ENCODE results near the gene AUP1. TPM values are rescaled to one million over a fixed set of nuclear protein-coding genes. Genes with fewer than 3 reads are reported as not detected.

AUP1 gene
- polyA plus RNA-seq, 12 donors = 53.8 to 89.9 (median 64.6) TPM; not detected in 1

DNA sequence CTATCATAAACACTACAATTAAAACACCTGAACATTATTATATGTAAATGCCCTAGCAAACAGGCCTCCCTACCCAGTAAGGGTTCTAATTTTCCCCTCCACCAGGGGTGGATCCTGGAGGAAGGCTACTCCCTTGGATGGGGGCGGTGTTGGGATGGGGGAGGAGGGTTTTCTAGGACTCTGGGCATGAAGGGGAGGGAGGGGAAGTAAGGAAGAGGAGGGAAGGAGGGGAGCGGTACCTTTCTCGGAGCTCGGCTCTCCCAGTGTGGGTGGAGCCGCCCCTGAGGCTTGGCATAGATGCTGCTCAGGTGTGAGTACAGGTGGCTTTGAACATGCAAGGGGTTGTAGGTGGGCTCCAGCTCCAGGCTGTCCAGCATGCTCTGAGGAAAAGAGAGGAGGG is 30.4 kb upstream of the AUP1 start:
- DNase-seq = no peak

DNA sequence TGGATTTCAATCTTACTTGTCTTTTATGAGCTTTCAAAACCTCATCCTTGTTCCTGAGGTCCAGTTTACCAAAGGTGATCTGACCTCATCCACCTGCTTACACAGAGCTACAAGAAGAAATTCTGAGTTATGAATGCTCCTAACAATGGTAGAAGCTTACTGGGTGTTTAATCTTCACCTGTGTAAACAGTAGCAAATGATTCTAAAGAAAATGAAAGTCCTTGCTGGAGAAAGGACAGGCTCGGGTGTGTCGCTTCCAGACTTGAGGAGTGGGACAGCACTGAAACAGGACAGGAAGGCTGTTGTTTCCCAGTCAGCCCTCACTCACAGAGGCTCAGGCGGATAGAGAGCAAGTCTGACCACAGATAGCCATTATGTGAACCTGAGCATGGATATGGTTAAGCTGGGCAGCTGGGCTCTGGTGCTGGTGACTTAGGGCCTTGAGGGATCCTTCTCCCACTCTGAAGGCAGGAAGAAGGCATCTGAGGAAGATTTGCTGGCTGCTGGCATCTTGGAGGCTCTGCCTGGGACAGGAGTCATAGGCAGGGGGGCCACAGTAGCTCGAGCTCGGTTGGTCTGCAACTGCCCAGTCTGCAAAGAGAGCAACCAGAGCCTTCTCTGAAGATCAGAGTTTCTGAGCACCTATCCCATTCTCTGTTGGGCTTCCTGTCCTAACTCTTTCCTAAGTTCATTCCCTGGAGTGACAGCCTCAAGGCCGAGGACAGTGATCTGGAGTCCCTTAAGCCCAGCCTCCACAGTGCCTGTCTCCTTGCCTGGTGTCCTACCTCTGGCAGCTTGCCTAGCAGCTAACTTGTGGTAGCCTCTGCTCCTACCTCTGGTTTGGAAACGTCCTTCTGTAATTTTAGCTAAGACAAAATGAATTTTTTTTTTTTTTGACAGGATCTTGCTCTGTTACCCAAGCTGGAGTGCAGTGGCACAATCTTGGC is 29.1 kb upstream of the AUP1 start:
- DNase-seq = no peak

DNA sequence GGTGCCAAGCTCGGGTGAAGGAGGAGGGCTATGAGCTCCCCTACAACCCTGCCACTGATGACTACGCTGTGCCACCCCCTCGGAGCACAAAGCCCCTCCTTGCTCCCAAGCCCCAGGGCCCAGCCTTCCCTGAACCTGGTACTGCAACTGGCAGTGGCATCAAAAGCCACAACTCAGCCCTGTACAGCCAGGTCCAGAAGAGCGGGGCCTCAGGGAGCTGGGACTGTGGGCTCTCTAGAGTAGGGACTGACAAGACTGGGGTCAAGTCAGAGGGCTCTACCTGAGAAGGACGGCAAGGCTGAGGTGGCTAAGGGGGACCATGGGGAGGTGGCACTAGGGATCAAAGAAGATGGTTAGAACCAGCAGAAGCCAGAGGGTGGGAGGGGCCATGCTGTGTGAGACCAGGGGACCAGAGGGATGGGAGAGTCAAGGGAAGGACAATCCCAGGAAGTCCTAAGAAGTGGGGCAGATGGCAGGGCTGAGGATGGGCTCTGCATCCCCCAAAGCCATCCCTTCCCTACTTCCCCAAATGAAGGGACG is 27.4 kb upstream of the AUP1 start:
- DNase-seq = no peak

DNA sequence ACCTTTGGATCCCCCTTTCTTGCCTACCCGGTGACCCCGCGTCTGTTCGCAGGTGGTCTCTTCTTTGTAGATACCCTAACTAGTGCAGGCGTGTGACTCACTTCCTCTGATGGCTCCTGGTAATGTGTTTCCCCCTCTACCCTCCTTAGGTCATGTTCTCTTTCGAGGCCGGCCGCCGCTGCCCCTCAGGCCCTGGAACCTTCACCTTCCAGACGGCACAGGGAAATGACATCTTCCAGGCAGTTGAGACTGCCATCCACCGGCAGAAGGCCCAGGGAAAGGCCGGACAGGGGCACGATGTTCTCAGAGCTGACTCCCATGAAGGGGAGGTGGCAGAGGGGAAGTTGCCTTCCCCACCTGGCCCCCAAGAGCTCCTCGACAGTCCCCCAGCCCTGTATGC is 26.7 kb upstream of the AUP1 start:
- no peak for DNase-seq

DNA sequence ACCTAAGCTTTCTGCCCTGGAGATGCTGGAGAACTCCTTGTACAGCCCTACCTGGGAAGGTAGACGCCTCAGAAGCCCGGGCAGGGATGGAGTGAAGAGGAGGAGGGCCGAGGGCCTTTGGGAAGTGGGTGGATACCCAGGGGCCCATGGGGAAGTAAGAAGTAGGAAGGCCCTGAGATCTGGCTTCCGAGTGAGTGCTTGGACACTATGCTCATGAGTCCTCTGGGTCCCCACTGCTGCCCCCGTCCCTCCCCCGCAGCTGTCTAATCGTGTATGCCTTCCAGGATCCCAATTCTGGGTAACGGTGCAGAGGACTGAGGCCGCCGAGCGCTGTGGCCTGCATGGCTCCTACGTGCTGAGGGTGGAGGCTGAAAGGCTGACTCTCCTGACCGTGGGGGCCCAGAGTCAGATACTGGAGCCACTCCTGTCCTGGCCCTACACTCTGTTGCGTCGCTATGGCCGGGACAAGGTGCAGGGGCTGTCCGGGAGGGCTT is 26.2 kb upstream of the AUP1 start:
- no peak for DNase-seq

DNA sequence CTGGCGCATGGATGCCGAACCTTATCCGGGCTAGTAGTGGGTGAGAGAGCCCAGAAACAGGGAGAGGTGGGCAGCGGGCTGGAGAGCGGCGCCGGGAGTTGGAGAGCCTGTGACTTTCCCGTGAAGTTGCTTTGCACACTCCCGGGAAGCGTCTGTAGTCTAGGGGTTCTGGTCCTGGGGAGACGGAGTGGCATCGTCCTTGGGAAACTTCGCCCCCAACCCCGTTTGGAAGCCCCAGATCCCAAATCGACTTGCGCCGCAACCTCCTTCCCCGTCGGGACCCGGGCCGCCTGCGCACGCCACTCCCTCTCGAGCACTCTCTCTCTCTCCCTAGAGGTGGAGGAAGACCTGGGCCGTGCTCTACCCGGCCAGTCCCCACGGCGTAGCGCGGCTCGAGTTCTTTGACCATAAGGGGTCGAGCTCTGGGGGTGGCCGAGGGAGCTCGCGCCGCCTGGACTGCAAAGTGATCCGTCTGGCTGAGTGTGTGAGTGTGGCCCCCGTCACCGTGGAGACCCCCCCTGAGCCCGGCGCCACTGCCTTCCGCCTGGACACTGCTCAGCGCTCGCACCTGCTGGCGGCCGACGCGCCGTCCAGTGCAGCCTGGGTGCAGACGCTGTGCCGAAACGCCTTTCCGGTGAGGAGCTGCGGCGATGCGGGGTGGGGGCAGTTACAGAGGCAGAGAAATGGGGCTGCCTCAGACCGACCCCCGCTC is 25.5 kb upstream of the AUP1 start:
- peak; percentile 34 for DNase-seq

DNA sequence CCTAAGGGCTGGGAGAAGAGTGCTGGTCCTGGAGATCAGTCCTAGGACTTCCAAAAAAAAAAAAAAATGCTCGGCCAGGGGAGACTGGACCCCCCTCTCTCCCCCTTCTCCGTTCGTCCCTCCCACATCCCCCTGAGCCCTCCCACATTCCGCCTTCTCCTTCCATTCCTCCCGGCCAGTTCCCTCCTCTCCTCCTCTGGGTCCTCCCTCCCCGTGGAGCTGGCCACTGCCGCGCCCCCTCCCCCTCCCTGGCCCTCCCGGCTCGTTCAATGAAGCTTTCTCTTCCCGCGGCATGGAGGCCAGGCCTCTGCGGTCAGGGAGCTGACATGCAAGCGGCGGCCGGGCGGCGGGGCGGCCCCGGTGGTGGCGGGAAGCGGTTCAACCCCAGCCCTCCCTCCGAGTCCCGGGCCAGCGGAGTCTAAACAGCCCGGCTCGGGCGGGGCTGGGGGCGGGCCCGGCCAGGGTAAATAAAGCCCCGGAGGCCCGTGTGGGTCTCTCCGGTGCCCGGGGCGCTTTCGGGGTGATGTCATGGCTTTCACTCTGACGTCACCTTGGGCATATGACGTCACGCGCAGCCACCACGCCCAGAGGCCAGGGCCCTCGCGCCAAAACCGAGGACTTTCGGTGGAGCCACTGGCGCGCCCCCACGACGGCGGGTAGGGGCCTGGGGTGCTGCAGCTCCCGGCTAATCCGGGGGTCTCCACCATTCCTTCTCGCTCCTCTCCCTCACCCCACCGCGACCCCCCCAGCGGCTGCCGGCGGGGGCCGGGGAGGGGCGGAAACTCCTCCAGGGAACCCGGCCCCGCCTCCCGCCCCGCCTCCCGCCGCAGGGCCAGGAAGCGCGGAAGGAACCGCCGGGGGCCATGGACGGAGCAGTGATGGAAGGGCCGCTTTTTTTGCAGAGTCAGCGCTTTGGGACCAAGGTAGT is 24.6 kb upstream of the AUP1 start, which contains the start of the genes DOK1 and LOXL3:
Gene DOK1, plus strand, starts transcription at position 829 of the 928 bp plus-strand sequence. Its CDS starts 35 bp downstream, at position 864.
Gene LOXL3, minus strand, starts transcription at position 51 of the 928 bp plus-strand sequence. CDS start 1,308 bp downstream, outside the sequence.
- DNase-seq = peak; percentile 90

DNA sequence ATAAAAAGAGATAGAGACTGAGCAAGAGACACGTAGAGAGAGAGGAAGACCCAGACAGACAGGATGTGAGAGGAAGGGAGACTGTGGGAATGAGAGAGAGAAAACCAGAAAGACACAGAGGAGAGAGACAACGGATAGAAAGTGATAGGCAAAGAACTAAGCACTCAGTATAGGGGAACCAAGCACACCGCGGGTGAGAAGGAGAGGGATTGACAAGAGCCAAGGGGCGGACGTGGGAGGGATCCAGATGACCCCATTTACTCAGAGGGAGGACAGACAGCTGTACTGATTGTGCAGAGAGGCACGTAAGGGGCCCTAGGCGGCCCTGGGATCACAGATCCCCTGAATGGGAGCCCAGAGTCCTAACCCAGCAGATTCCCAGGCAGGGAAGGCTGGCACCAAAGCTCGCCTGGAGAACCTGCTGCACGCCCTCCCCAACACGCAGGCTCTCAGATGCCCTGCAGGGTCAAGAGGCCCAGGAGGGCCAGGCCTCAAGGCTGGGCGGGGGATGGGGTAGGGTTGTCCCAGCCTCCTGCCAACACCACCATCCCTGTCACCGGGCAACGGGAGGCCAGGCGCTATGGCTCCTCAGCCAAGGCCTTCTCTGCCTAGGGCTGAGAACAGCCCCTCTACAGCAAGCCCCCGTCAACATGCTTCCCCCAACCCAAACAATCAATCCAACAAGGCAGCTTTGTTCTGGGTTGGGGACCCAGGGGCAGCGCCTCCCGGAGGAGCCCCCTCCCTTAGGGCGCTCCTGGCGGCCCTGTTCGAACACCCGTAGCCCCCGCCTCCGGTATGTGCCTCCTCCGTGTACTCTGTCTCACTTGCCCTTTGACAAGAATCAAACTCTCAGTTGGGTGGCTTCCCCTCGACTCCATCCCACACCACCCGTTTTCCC is 23.7 kb upstream of the AUP1 start:
- DNase-seq = no peak

DNA sequence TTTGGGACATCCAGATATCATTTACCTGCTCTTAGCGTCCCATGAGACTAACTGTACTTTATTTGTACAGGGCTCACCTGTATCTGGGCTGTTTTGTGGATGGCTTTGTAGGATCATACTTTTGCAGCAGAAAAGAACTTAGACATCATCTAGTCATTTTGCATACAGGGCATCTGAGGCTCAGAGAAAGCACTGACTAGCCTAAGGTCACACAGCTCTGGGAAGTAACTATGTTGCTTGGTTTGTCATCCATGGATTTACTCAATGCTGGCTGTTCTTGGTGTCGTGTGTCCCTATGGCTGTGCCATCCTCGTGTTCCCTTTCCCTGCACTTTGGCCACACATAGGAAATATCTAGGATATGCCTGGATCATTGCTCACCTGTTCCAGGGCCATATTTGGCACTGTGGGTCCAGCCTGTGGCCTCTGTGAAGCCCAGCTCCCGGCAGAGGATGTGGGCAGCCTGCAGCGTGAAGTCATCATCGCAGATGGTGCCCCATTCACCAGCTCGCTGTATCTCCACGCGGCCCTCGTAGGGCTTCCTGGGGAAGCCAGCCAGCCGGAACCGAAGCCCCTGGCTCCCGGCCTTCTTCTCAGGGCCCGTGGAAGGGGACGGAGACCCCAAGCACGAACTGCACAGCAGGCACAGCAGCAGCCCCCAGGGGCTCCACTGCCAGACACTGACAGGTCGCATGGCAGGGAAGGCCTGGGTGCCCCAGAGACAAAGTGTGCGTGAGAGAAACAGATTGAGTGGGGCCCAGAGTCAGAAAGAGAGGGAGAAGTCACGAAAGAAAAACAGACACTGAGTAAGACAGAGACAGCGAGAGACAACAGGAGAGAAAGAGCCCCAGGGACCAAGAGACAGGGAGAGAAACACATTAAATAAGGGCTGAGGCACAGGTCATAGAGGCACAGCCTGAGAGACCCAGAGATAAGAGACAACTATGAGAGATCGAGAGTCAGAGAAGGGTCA is 22.7 kb upstream of the AUP1 start:
- no peak for DNase-seq

DNA sequence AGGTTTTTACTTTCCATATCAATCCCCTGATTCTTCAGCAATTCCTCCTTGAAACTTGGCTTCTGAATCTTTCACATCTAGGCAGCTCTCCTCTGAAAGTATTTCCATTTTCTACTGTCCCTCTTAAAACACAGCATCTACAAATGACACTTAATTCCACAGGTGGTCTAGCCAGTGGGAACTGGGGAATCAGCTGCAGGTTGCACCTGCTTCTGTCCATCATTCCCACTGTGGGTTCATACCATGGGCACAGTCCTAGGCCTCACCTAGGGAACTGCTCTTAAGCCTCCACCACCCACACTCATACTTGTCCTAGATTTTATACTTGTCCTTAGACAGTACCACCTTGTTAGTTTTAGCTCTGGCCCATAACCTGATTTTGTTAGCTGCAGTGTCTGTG is 22.0 kb upstream of the AUP1 start:
- DNase-seq = no peak

DNA sequence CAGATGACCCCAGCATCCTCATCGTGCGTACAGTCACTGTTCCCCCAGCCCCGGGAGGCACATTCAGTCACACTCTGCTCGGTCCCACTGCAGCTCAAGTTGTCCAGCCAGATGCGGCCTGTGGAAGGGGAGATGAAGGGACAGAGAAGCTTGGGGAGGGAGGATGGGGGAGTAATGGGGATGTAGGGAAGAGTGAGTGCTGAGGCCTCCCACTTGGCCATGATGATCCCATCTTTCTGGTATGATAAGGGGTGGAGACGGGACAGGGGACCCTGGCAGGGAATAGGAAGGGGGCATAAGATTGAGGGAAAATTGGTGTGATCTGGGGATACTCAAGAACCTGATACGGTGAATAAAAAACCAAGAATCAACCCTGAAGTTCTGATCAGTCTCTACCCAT is 20.7 kb upstream of the AUP1 start:
- DNase-seq = no peak

DNA sequence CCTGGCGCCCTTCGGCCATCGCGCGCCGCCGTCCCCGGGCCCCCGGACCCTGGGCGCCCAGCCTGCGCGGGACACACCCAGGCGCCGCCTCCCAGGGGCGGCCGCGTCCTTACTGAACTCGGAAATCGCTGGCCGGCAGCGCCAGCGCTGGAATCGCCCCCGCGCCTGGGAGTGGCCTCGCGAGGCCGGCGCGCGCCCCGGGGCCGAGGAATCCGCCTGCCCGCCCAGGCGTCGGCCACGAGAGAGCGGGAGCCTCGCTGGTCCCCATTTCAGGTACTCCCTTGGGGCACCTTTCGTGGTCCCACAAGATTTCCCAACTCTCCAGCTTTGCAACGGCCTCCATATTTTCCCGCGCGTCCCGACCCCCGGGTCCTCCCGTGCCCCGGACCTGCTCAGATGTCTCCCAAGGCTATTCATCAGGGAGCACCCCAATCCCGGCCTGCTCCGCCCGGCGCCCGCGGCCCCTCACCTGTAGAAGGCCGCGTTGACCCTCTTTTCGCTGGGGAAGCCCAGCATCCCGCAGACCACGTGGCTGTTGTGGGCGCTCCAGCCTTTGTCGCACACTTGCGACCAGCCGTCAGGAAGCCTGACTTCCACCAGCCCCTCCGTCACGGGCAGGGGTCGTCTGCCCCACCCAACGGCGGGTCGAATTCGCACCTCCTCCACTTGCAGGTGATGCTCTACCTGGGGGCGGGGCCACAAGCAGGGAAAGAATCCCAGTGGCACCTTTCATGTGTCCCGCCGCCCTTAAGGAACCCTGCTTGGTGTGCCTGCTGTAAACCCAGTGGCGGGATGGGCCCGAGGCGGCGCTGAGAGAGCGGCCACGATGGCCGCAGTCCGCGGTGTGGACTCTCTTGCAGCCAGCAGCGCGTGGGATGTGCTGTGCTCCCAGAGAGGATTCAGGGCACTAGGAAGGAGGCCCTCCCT is 19.7 kb upstream of the AUP1 start:
- DNase-seq = peak; percentile 60

DNA sequence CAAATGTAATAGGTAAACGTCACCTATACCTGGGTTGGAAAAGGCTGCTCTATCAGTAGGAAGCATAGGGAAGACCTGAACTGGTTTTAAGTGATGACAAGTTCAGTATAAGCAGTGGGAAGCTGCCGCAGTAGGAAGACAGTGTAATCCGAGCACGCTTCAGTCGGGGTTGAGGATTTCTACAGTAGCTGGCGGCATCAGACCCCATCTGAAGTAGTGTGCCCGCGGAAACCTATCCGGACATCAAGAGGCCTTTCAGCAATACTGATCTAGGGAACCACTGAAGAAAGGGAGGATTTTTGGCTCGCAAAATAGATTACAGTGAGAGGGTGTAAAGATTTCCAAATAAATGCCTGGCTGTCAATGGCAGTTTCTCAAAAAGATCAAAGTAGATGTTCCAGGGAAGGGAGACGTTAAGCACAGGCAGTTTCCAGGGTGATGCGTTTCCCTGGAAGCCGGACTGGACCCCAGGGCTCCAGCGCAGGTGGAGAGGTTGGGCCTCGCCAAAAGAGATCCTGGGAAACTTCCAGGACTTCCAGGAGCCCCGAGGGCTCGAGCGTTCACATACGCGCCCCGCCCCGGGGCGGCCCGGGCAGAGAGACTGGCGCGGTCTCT is 18.9 kb upstream of the AUP1 start:
- DNase-seq = peak; percentile 47

DNA sequence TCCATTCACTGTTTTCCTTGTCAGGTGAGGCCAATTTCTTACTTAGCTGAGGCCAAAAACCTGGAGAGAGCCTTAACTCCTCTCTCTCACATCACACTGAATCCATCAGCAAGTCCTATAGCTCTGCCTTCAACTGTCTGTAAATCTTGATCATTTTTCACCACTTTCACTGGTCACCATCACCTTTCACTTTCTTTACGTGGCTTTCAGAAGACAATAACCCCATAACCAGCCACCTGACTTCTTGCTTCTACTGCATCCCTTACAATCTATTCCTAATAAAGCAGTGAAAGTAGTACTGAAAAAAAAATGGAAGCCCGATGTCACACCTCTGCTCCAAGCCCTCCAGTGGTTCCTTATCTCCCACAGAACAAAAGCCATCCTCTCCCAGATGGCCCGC is 16.5 kb upstream of the AUP1 start:
- no peak for DNase-seq

DNA sequence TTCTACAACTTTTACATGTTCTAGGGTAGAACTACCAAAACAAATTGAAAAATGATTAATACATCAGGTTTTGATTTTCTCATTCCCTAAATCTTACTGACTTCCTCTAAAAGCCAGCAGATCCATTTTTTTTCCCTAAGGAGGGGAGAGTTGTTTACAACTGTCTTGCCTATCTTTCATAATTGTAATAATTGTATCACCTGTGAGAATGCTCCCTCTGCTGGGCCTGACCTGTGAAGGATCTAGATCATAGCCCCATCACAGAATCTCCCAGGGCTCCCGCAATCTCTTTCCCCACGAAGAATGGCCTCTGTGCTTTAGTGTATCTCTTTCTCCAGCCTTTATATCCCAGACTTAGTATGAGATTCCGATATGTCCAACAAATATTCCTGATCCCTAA is 15.1 kb upstream of the AUP1 start:
- DNase-seq = no peak

DNA sequence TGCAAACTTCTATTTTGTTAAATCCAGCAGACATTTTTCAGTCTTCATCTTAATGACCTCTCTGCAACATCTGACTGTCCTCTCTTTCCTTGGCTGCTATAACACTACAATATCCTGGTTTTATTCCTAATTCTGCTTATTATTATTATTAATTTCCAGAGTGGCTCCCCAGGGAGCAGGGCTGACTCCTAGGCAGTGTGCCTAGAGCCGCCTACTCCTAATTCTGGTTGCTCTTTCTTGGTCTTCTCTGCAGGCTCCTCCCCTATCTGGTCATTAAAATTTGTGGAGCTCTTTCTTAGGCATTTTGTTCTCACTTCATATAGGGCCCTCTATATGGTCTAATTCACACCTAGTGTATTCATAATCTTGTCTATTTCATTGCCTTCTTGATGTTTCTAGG is 13.5 kb upstream of the AUP1 start:
- DNase-seq = no peak

DNA sequence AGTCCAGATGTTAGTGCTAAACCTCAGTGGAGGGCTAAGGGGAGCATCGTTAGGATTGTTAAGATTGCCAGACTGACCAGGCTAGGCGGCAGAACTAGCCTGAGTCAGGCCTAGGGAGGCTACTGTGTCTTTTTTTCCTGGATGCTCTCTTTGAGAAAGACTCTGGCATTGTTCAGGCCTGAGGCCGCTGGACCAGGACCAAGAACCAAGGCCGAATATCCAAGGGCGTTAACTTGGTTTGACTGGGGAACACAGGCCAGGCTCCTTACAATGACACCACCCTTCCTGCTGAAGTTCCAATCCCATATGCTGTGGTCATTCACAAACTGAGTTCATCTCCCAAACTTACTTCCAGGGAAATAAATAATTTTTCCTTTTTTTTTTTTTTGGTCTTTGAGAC is 10.8 kb upstream of the AUP1 start:
- no peak for DNase-seq

Data from muscle of arm (tissue), 12 donors.